Stimulated activated CD4-positive, alpha-beta T cell treated with anti-CD3 and anti-CD28 coated beads, Interleukin-1b, Interleukin-23, amount 100 ng/mL, for 24 hours (primary cell): Measurements from ENCODE around the gene UGT3A1.
"Not testable (repeated sequence)": the region's sequence is repeated elsewhere in the genome, so short reads cannot be mapped to it uniquely, and the experiment has no call there.

Experiments used
- DNase-seq, 4 experiments: peaks; one replicate each; pipeline ENCODE4 v3.0.0-alpha.2; 2020; ENCODE audit warnings: low read depth in 4 of 4, low spot score in 1 of 4

The UGT3A1 gene, protein sequence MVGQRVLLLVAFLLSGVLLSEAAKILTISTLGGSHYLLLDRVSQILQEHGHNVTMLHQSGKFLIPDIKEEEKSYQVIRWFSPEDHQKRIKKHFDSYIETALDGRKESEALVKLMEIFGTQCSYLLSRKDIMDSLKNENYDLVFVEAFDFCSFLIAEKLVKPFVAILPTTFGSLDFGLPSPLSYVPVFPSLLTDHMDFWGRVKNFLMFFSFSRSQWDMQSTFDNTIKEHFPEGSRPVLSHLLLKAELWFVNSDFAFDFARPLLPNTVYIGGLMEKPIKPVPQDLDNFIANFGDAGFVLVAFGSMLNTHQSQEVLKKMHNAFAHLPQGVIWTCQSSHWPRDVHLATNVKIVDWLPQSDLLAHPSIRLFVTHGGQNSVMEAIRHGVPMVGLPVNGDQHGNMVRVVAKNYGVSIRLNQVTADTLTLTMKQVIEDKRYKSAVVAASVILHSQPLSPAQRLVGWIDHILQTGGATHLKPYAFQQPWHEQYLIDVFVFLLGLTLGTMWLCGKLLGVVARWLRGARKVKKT

DNA sequence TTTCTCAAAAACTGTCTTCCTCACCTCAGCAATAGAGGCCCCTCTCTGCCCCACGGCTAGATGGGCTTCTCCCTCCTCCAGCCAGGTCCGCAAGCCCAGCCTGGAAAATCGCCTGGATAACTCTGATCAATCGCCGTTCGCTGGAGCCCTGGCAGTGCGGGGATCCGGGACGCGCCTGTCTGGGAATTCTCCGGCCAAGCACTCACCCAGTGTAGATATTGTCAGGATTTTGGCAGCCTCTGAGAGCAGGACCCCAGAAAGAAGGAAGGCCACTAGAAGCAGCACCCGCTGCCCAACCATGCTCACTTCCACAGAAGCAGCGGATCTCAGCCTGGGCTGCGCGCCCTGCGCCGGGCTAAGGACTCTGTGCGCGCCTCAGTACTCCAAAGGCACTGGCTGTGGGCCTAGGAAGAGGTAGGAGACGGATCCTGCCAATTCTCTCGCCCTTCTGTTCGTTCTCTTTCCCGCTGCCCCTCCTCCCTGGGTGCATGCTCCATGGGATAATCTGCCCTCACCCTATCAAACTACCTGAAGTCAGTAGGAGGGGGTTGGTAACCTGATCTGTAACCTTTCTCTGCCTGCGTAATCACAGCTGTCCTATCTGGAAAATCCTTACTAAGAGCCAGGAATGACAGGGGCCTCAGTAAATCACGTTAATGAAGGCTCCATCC lies at the start of gene UGT3A1:
TSS of gene UGT3A1 (minus strand) at position 450 of the 671 bp plus-strand sequence. CDS start at position 300, 150 bp downstream.
- no peak for DNase-seq

DNA sequence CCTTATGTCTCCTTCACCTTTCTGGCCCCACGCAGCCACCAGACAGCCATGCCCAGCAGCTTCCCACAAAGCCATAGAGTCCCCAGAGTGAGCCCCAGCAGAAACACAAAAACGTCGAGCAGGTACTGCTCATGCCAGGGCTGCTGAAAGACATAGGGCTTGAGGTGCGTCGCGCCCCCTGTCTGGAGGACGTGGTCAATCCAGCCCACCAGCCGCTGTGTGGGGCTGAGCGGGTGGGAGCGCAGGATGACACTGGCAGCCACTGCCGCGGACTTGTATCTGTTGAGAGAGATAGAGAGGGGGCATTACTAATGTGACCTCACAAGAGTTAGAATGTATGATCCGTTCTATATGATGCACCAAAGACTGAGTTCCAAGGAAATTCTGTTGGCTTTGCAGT lies 44.5 kb upstream of the UGT3A1 start:
- no peak for DNase-seq

DNA sequence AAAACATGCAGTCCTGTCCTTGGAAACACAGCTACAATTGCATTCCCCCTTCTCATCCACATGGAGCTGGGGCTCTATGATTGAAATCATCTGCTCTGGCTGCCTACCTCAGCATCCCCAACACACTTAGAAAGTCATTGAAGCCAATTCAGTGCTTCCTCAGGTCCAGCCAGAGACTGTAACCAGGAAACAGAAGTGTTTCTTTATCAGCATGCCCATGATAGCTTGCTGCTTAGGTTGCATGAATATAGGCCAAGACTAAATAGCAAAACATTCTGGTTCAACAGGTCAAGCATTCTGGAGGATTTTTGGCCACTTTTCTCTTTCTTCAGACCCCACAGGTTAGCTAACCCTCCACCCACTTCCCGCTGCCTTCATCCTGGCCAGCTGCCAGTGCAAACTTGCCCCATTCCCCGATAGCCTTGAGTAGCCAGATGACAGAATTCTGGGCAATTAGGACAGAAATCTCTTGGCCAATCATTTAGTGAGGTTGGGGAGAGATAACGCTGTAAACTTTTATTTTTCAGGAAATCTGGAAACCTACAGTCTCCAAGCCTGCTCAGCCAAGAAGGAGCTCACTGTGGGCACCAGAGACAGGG lies 43.4 kb upstream of the UGT3A1 start:
- DNase-seq, result not testable (repeated sequence)

DNA sequence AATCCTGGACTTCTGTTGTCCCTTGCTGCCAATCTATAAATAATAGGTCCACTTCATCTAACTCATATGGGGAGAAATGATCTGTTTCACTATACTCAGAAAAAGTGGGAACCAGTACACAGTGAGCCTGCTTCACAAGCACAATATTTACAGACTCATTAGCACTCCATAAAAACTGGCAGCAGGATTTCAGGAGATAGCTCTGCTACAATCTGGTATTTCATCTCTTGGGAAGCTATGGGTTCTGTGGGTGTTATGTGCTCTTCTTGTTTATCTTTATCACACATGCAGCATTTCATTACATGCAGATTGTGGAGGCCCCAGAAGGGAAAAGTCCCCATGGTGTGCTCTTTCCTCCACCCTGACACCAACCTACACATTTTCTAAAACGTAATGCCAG lies 42.3 kb upstream of the UGT3A1 start:
- no peak for DNase-seq

DNA sequence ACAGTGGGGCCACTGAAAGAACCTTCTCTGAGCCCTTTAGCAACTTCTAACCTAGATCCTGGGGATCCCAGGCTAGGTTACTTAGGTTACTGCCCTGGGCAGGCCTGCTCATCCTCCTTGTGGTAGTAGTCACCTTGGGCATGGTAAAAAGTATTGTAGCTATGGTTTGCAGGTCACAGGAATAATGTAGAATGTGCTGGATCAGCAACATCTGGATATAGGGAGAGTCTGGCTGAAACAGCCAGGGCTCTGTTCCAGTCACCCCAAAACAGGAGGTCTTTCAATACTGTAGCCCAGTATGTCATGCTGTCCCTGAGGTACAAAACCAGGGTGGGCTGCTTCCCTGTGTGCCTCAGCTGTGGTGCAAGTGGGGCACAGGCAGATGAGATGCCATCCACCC lies 41.9 kb upstream of the UGT3A1 start:
- no peak for DNase-seq

DNA sequence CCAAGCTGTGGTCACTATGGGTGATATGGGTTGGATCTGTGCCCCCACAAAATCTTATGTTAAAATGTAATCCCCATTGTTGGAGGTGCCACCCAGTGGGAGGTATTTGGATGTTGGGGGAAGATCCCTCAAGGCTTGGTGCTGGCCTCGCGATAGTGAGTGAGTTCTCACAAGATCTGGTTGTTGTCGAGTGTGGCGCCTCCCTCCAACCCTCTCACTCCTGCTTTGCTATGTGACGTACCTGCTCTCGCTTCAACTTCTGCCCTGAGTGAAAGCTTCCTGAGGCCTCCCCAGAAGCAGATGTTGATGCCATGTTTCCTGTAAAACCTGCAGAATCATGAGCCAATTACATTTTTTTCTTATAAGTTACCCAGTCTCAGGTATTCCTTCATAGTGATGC lies 40.0 kb upstream of the UGT3A1 start:
- no peak for DNase-seq

DNA sequence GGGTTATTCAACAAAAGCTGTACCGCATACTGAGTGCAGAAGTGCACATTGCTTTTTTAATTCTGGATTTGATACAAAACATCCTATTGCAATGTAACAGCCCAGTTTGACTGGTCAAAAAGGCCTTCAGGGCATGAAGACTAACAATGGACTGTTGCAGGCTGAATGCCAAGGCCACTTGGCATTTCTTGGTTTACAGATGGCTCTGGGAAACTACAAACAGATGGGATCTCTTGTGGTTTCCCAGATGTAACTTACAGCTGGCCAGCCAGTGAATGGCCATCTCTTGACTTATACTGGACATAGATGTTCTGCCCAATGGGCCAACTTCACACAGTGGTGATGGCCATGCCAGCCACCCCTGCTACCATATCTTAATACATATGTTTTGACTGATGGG lies 38.7 kb upstream of the UGT3A1 start:
- DNase-seq, result no peak

DNA sequence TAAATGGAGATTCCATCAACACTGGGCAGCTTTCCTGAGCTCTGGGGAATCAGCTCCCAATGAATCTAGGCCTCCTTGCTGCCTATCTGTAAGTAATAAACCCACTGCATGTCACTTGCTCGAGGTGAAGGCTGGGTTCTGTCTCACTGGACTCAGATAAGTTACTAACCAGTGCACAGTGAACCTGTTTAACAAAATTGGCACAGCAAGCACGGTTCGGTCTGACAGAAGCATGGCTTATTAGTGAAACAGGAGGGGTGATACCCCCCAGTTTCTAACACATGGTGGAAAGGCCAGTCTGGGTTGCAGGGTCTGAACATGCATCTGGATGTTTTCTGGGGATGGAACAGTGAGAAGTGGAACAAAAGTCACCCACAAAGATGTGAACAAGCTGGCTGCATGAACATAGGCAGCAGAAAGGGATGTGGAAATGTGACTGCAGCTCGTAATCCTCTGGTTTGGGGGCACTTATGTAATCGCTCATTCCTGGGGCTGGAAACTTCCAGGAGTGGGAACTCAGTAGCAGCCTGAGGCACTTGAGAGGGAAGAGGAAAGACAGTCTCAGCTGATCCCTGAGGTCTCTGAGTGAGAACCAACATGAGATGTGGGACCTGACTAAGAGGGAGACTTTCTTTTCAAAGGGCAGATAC lies 37.8 kb upstream of the UGT3A1 start:
- DNase-seq, result no peak

DNA sequence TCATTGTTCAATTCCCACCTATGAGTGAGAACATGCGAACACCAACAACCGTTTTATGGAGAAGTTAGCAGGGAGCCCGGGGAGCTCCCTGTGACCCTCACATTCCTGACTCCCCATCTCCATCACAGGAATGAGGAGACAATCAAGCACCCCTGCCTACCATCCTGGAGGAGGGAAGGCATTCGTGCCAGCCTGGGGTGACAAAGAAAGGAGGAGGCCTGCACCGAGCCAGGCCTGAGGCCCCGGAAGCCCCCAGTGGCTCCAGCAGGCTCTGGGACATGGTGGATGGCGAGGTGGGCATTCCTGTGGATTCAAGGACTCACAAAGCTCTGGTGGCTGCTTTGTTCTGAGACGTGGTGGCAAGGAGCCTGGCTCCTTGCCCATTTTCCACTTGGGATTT lies 36.5 kb upstream of the UGT3A1 start:
- no peak for DNase-seq

DNA sequence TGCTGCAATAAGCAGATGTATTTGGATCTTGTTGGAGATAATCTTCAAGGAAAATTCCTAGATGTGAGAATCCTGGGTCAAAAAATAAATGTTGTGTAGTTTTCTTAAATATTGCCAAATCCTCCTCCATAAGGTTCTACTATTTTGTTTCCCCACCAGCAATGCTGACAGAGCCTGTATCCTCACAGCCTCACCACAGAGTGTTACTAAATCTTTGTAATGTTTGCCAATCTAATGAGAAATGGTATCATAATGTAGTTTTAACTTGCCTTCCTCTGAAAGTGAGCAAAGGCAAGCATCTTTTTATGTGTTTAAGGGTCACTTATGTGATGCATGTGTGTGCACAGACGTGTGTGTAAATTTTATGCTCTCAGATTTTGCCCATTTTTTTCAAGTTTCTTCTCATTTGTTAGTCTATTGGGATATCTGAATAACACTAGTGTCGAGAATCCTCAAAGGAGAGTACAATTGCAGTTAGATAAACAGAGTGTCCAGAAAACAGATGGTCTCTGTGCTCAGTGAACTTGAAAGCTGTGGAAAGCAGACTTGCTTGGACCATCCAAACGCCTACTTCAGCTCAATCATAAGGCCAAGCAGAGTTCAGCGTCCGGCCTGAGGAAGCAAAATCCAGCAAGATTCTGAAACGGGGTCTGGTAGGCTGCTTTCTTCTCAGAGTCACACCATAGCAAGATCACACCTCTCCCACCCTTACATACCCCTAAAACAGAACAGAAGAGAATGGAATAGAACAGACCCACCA lies 35.7 kb upstream of the UGT3A1 start:
- no peak for DNase-seq

DNA sequence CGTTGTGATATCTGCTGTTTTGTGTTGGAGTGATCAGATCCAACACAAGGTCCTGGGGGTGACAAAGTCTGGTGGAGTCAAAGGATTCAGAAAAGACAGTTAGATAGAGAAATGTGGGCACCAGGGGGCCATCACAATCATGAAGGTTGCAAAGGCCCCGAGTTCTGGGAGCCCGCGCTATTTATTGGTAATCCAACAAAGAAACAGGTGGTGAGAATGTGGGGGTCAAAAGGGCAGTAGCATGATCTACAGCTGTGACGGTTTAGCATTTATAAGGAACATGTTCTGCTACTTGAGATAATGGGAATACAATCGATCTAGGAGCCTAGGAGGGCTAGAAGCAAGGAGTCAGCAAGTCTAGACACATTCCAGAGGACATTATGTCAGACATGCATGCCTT lies 31.1 kb upstream of the UGT3A1 start:
- DNase-seq, result not testable (repeated sequence)

DNA sequence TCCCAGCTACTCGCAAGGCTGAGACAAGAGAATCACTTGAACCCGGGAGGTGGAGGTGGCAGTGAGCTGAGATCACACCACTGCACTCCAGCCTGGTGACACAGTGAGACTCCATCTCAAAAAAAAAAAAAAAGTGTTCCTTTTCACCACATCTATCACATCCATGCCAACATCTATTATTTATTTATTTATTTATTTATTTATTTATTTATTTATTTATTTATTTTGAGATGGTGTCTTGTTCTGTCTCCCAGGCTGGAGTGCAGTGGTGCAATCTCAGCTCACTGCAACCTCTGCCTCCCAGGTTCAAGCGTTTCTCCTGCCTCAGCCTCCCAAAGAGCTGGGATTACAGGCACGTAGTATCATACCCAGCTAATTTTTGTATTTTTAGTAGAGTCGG lies 28.4 kb upstream of the UGT3A1 start:
- DNase-seq, result not testable (repeated sequence)

DNA sequence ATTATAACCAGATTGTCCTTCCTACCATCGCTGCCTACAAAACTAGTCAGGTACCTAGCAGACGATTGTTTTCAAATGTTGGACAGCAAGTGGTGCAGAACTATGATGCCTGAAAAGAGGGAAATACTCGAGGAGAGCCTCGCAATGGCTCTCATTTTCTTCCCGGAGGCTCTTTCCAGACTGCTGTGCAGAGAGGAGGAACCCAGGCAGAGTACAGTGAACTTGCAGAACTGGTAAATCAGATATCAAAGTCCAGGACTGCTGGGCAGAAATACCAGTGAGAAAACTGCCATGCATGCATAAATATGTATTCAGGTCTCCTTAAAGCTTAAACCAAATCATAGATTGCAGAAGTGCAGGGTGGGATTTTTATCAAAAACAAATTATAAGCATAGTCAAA lies 26.4 kb upstream of the UGT3A1 start:
- no peak for DNase-seq

DNA sequence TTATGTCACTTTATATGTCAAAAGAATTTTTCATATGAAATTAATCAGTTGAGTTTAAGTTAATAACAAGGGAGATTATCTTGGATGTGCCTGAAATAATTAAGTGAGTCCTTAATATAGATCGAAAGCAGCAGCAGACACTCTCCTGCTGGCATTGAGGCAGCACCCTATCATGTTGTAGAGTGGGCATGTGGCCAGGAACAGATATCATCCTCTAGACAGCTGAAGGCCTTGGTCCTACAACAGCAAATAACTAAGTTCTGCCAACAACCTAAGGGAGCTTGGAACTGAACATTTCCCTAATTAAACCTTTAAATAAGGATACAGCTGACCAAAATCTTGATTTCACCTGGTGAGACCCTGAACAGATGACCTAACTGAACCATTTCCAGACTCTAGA lies 25.8 kb upstream of the UGT3A1 start:
- no peak for DNase-seq

DNA sequence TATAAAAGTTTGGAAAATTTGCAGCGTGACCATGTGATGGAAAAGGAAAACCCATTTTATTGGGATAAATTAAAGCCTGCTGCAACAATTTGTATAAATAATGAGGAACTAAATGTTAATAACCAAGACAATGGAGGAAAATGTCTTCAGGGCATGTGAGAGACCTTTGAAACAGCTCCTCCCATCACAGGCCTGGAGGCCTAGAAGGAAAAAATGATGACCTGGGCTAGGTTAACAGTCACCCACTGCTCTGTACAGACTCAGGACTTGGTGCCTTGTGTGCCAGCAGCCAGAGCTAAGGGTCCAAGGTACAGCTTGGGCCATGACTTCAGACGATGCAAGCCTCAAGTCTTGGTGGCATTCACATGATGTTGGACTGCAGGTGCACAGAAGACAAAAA lies 22.0 kb upstream of the UGT3A1 start:
- no peak for DNase-seq

DNA sequence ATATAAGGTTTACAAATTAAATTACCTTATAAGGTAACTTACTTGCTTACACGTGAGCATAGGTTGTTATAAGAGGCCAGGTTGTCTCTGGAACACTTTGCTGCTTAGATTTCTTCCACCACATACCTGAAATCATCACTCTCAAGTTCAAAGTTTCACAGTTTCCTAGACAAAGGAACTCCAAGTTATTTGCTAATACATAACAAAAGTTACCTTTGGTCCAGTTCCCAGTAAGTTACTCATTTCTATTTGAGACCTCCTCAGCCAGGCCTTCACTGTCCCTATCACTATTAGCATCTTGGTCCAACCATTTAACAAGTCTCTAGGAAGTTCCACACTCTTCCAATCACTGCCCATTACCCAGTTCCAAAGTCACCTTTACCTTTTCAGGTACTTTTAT lies 18.5 kb upstream of the UGT3A1 start:
- DNase-seq, result no peak

DNA sequence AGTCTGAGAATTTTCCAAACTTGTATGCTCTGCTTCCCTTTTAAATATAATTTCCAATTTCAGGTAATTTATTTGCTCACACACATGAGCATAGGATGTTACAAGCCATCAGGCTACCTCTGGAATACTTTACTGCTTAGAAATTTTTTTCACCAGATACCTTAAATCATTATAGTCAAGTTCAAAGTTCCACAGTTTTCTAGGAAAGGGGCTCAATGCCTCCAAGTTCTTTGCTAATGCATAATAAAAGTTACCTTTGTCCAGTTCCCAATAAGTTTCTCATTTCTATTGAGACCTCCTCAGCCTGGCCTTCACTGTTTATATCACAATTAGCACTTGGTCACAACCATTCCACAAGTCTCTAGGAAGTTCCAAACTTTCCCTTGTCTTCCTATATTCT lies 16.2 kb upstream of the UGT3A1 start:
- no peak for DNase-seq

DNA sequence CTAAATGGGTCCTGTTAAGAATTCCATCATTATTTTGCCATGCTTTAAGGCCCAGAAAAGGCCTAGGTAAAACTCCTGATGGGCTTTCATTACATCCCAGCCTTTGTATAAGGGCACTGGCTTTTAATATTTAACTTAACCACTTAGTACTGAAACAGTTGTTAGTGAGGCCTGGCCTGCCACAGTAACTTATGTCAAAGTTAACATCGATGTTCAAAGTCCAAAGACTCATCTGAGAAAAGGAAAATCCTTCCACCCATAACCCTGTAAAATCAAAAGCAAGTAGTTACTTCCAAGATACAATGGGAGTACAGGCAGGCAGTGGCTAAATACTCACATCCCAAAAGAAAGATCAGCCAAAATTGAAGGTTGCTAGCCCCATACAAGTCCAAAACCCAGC lies 15.0 kb upstream of the UGT3A1 start:
- no peak for DNase-seq

DNA sequence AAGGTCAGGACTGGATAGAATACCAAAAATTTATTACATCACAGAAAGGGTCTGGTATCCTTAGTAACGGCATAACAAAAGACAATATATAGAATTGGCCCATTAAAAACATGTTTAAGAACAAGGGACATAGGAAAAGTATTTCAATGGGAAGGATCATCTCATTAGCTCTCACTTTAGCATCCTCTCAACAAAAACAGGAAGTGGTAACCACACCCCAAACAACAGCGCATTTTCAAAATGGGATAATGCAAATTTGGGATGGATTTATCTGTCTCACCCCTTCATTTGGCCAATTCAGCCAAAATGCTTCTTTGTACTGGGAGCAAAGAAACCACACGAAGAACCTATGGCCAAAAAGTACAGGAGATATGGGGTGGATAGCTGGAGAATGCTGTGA lies 9.8 kb upstream of the UGT3A1 start:
- no peak for DNase-seq

DNA sequence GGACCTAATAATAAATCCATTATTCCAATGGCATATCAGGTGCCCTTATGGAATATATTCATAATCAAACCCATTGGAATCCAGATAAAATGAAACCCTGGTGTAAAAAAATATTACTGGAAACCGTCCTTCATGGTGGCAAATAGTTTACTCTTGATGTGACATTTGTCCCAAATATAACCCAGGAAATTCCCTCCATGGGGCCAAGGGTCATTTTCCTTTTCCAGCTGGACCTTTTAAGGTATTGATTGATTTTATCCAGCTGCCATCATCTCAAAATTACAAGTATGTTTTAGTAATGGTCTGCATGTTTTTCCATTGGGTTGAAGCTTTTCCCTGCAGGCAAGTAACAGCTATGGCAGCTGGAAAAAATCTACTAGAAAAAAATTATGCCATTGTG lies 8.4 kb upstream of the UGT3A1 start:
- DNase-seq, result no peak

DNA sequence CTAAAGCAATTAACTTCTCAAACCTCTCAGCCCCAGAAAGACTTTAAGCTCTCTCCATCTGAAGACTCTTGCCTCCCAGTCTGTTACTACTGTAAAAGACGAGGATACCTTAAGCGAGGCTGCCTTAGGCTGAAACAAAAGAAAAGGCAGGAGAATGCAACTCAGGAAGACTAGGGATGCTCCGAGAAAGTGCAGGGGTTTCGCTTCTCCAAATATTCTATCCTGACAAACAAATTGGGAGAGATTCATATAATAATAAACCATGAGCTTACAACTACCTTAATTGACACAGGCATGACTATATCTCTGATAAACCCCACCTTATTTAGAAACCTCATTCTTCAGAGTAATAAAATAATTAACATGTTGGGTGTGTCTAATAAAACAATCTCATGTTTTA lies 4.9 kb upstream of the UGT3A1 start:
- no peak for DNase-seq
